Smooth muscle cell (in vitro differentiated cells): ENCODE measurements around the gene LRRC59. TPM values are rescaled to one million over a fixed set of nuclear protein-coding genes. Genes with fewer than 3 reads are reported as not detected.

Experiments used
- DNase-seq: peaks from one replicate; lab custom pipeline; 2025; ENCODE audit not compliant: unreplicated experiment; lab: John Stamatoyannopoulos, UW
- H2AFZ ChIP-seq: fragments of 200-600 bp; sonication (generic); 2 replicates; pipeline ENCODE4 v1.6.0; 2016; ENCODE audit warnings: antibody characterized with exemption, low read depth, mild to moderate bottlenecking
- H3F3A ChIP-seq: fragments of 200-600 bp; sonication (generic); 2 replicates; pipeline ENCODE4 v1.6.0; 2017; ENCODE audit warnings: antibody characterized with exemption, low read depth
- H3K27ac ChIP-seq: fragments of 200-600 bp; sonication (generic); 2 replicates; pipeline ENCODE4 v1.5.1; 2016; ENCODE audit warnings: low read depth, mild to moderate bottlenecking
- H3K27me3 ChIP-seq: fragments of 200-600 bp; sonication (generic); 2 replicates; pipeline ENCODE4 v1.6.1; 2016; ENCODE audit warnings: low read depth, mild to moderate bottlenecking
- H3K36me3 ChIP-seq: fragments of 200-600 bp; sonication (generic); 2 replicates; pipeline ENCODE4 v1.5.1; 2016; ENCODE audit warnings: low read depth
- H3K4me1 ChIP-seq: fragments of 200-600 bp; sonication (generic); 2 replicates; pipeline ENCODE4 v1.5.1; 2016; ENCODE audit warnings: low read depth
- H3K4me2 ChIP-seq: fragments of 200-600 bp; sonication (generic); 2 replicates; pipeline ENCODE4 v1.6.0; 2016; ENCODE audit warnings: mild to moderate bottlenecking
- H3K4me3 ChIP-seq: fragments of 200-600 bp; sonication (generic); 2 replicates; pipeline ENCODE4 v1.5.1; 2016; ENCODE audit warnings: mild to moderate bottlenecking
- H3K79me2 ChIP-seq: fragments of 200-600 bp; sonication (generic); 2 replicates; pipeline ENCODE4 v1.6.0; 2016; ENCODE audit warnings: low read depth, mild to moderate bottlenecking
- H3K9ac ChIP-seq: fragments of 200-600 bp; sonication (generic); 2 replicates; pipeline ENCODE4 v1.6.0; 2016; ENCODE audit warnings: low read depth
- H3K9me3 ChIP-seq: fragments of 200-600 bp; sonication (generic); replicated peaks from 2 replicates; pipeline ENCODE4 v1.5.1; 2016; ENCODE audit warnings: low read depth
- H4K20me1 ChIP-seq: fragments of 200-600 bp; sonication (generic); 2 replicates; pipeline ENCODE4 v1.6.0; 2016; ENCODE audit warnings: low read depth
- WGBS: methylation state at CpG from one replicate; pipeline ENCODE4 v1.1.7; 2016; ENCODE audit warnings: low lambda C conversion rate; 5-methylcytosine and 5-hydroxymethylcytosine counted together
- polyA plus RNA-seq: library from polyadenylated mRNA; unstranded; fragments of >200 nt; fragmentation: Nextera tagmentation; extraction: Ambion mirVana; gene quantifications from 2 replicates; pipeline ENCODE4 v1.2.1, GENCODE V29; 2016
- total RNA-seq: library from RNA; depleted of rRNA; stranded (reverse); fragments of >200 nt; gene quantifications from 2 replicates; pipeline ENCODE4 v1.2.3, GENCODE V29; 2014
- TF ChIP-seq, protein P1 (sequence below): fragments of 200-600 bp; sonication (generic); IDR thresholded peaks from 2 replicates; pipeline ENCODE4 v1.5.1; 2017; ENCODE audit warnings: borderline replicate concordance, mild to moderate bottlenecking, antibody characterized with exemption; ENCODE audit not compliant: insufficient read depth, poor library complexity, severe bottlenecking

The LRRC59 gene
- total and polyA plus RNA-seq, 2 experiments from 2014 or later: 160 to 161 TPM

DNA sequence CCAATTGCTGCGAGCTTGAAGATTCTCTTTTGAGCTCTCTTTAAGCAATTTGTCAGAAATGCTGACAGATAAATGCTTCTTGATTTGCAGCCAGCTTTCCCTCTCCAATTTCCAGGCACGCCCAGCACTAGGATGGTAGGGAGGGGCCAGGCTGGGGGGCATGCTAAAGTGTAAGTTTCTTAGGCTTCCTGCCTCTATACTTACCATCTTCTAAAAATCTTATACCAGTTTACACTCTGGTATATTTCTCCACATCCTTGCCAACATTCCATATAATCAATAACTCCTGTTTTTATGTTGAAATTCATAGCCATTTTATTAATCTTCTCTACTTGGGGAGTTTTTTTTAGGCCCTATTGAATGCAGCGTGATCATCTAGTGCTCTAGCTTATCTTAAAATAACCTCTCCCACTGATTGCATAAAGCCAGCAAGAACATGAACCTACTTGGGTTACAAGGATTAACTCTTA is 46.2 kb upstream of the LRRC59 start:
- H3K79me2 ChIP-seq: no peaks in the 10 kb centered on the region
- no peak for DNase-seq
- H3F3A ChIP-seq: peaks cover 12% of the 10 kb centered on the region
- H3K27ac ChIP-seq: peak overlapping the region; percentile 40
- H3K27me3 ChIP-seq: no peaks in the 10 kb centered on the region
- H3K4me1 ChIP-seq: peaks cover 8% of the 10 kb centered on the region
- TF ChIP-seq, protein P1, sequence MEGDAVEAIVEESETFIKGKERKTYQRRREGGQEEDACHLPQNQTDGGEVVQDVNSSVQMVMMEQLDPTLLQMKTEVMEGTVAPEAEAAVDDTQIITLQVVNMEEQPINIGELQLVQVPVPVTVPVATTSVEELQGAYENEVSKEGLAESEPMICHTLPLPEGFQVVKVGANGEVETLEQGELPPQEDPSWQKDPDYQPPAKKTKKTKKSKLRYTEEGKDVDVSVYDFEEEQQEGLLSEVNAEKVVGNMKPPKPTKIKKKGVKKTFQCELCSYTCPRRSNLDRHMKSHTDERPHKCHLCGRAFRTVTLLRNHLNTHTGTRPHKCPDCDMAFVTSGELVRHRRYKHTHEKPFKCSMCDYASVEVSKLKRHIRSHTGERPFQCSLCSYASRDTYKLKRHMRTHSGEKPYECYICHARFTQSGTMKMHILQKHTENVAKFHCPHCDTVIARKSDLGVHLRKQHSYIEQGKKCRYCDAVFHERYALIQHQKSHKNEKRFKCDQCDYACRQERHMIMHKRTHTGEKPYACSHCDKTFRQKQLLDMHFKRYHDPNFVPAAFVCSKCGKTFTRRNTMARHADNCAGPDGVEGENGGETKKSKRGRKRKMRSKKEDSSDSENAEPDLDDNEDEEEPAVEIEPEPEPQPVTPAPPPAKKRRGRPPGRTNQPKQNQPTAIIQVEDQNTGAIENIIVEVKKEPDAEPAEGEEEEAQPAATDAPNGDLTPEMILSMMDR: no peak
- H3K4me2 ChIP-seq: peak overlapping the region; percentile 79
- 17% methylated on average over 3 of the region's 3 CpGs for WGBS
- peaks cover 33% of the 10 kb centered on the region for H4K20me1 ChIP-seq
- no peak overlapping the region for H3K9ac ChIP-seq
- no peak overlapping the region for H2AFZ ChIP-seq
- peak overlapping the region; percentile 12 for H3K4me3 ChIP-seq
- no peaks in the 10 kb centered on the region for H3K9me3 ChIP-seq
- H3K36me3 ChIP-seq: no peaks in the 10 kb centered on the region

DNA sequence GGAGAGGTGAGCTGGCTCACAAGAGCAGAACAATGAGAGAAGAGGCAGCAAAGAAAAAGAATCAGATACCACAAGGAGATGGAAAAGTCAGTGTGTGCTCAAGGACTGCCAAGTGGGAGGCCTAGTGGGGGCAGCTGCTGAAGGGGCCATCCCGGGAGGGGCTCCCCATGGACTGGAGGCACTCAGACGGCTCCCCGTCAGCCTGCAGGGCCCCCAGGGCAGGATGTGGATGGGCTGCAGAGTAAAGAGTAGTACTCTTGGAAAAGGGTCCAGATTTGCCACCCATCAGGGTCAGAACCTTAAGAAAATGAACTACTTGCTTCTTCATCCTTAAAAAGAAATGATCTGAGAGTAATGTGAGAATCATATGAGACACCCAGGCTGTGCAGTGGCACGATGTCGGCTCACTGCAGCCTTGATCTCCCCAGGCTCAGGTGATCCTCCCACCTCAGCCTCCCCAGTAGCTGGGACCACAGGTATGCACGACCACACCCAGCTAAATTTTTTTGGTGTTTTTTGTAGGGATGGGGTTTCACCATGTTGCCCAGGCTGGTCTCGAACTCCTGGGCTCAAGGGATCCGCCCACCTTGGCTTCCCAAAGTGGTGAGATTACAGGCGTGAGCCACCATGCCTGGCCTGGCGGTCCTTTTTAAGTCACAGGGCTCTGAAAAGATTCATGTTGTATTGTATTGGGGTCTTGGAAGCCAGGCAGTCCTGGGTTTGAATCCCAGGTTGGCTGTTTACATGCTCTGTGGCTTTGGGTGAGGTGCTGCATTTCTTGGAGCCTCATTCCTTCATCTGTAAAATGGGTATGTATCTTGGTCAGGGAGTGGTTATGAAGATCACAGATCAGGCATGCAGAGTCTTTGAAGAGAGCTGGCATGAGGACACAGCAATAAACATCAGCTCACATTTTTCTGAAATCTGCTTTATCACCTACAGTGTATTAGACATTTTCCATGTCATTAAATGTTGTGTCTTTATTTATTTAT is 43.8 kb upstream of the LRRC59 start:
- Histone ChIP-seq H3K27me3 (no peaks in the 10 kb centered on the region), H3K36me3 (no peaks in the 10 kb centered on the region), H3K9ac (no peak overlapping the region), H3K79me2 (no peaks in the 10 kb centered on the region), H3K9me3 (no peaks in the 10 kb centered on the region), H2AFZ (no peak overlapping the region), H3K4me1 (peaks cover 8% of the 10 kb centered on the region), H3K4me3 (no peak overlapping the region), H3K4me2 (no peak overlapping the region), H4K20me1 (peaks cover 29% of the 10 kb centered on the region), H3F3A (peaks cover 12% of the 10 kb centered on the region), H3K27ac (no peak overlapping the region)
- DNase-seq: no peak
- WGBS: 95% methylated on average over 7 of the region's 10 CpGs
- TF ChIP-seq, protein P1: no peak

DNA sequence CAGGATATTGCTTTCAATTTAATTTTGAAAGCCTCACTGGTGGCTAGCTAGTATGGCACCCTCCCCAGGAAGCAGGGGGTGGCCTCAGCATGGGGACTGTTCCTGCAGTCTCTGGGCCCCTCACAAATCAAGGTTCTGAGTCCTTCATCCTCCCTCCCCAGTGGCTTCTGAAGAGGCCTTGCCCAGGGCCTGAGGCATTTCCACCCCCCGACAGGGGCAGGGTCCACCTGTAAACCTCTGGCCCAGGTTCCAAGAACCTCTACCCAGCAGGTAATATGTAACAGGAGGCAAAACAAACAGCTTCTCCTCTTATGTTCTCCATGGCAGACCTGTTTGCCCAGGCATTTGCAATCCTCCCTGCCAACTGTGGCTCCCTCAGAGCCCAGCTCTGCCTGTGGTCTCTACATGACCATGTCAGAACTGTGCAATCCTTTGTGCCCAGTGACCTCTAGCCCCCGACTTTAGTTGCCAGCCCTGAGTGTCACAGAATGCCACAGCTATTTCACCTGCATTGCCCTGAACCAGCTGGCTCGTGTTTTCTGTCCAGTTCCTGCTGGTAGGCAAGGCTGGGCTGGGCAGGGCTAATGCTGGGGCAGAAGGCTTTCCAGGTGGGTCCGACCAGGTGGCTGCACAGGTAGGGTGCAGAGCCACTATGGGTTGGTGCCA is 43.0 kb upstream of the LRRC59 start:
- H3K27ac ChIP-seq: no peak overlapping the region
- peaks cover 8% of the 10 kb centered on the region for H3K4me1 ChIP-seq
- no peaks in the 10 kb centered on the region for H3K79me2 ChIP-seq
- no peak overlapping the region for H3K9ac ChIP-seq
- no peak for DNase-seq
- no peaks in the 10 kb centered on the region for H3K27me3 ChIP-seq
- TF ChIP-seq, protein P1: no peak
- 96% methylated on average over 4 of the region's 4 CpGs for WGBS
- H3F3A ChIP-seq: peaks cover 12% of the 10 kb centered on the region
- no peaks in the 10 kb centered on the region for H3K9me3 ChIP-seq
- H3K4me3 ChIP-seq: no peak overlapping the region
- no peaks in the 10 kb centered on the region for H3K36me3 ChIP-seq
- H2AFZ ChIP-seq: no peak overlapping the region
- peaks cover 29% of the 10 kb centered on the region for H4K20me1 ChIP-seq
- H3K4me2 ChIP-seq: no peak overlapping the region
